SKM-1 treated with dmso at 0.1 percent for 144 hours (cell line): ENCODE results near the gene CPSF4.
"Not testable (repeated sequence)": the region's sequence is repeated elsewhere in the genome, so short reads cannot be mapped to it uniquely, and the experiment has no call there.

Source experiments
- DNase-seq: peaks from one replicate; lab custom pipeline; 2025; ENCODE audit not compliant: unreplicated experiment; lab: John Stamatoyannopoulos, UW

Gene CPSF4

DNA sequence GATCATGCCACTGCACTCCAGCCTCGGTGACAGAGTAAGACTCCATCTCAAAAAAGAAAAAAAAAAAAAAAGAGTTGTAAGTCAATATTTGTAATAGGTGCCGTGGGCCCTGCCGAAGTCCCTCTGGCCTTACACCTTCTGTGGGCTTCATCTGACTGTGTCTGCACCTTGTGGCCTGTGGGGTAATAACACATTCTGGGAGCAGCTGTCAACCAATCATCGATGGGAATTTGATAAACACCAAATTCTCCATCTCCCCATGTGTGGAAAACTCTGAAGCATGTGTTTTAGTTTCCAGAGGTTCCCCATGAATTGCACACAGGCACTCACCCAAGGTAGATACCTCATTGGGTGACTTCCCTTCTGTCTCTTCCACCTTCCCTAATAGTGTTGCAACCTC is 50.5 kb downstream of the CPSF4 start:
- DNase-seq = no peak

DNA sequence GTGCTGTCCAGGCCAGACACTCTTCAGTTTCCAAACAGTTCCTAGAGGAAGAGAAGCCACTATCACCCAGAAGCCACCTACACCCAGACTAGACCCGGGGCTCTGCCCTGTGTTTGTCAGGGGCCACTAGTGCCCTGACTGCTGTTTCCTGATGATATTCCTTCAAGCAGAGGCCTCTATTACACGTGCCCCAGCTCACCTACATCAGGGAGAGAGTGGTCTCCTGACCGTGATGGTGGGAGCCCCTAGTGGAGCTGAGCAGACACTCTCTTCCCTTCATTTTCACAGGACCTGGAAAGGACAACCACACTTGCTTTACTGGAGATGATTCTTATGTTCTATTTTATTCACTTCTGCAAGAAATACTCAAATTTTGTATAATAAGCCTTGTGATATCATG is 52.1 kb downstream of the CPSF4 start:
- no peak for DNase-seq

DNA sequence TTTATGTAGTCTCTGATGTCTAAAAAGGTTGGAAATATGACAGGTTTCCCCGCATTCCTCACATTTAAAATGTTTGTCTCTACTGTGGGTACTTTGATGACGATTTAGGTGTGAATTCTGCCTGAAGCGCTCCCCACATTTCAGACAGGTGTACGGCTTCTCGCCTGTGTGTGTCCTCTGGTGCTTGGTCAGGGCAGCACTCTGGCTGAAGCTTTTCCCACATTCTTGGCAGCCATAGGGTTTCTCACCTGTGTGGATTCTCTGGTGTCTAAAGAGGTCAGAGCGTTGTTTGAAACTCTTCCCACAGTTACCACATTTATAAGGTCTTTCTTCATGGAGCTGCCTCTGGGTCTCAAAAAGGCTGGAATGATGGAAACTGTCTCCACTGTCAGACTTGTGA is 55.1 kb downstream of the CPSF4 start:
- no peak for DNase-seq

DNA sequence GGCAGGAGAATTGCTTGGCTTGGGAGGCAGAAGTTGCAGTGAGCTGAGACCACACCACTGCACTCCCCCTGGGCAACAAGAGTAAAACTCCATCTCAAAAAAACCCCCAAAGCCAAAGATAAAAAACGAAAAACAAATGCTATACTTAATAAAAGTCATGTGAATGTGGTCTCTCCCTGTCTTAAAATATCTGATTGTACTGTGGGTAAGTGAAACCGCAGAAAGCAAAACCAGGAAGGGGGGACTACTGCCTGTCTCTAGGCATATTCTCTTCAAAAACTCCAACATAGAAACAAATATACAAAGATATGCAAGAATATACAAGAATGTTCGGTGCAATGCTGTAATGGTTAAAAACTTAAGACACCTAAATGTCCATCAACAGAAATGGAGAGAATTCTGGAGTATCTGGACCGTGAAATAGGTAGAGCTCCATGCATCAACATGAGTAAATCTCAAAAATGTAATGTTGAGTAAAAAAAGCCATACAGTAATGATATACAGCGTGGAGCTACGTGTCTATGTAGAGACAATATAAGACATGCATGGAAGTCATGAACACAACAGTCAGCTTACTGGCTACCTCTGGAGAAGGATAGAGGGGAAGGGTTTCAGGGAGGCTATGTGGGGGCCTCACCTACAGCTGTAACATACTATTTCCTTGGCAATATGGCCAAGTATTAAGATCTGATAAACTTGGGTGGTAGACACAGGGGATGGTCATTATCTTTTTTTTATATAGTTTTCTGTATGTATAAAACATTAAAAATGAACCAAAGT is 59.2 kb downstream of the CPSF4 start:
- no peak for DNase-seq

DNA sequence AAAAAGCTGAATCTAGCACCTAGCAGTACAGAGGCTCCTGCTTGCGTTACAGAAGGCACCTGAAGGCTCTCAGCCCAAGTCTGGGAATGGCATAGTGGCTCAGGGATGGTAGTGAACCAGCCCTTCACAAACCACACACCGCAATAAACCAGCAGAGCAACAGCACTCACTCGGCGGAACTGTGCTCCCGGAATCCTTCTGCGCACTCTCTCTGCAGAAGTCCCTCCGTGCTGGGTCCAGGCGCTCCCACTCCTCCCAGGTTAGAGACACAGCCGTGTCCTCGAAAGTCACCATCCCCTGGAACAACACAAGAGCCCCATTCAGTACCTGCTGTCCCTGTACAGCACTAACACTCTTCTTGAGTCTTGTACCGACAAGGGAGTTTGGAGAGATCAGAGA is 59.8 kb downstream of the CPSF4 start:
- DNase-seq = no peak

DNA sequence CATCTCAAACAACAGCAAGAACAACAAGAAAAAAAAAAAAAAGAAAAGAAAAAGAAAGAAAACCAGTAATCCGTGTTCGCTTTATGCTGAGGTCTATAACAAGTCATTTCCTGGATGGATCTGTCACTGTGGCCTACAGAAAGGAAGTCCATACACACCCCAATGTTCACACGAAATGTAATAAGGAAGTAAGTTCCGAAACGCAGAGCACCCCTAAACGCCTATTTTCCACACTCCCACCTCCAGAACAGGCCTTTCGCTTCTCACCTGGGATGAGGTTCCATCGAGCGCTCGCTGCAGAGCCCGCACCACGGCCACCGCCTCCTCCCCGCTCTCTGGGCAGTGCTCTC is 60.6 kb downstream of the CPSF4 start:
- no peak for DNase-seq

DNA sequence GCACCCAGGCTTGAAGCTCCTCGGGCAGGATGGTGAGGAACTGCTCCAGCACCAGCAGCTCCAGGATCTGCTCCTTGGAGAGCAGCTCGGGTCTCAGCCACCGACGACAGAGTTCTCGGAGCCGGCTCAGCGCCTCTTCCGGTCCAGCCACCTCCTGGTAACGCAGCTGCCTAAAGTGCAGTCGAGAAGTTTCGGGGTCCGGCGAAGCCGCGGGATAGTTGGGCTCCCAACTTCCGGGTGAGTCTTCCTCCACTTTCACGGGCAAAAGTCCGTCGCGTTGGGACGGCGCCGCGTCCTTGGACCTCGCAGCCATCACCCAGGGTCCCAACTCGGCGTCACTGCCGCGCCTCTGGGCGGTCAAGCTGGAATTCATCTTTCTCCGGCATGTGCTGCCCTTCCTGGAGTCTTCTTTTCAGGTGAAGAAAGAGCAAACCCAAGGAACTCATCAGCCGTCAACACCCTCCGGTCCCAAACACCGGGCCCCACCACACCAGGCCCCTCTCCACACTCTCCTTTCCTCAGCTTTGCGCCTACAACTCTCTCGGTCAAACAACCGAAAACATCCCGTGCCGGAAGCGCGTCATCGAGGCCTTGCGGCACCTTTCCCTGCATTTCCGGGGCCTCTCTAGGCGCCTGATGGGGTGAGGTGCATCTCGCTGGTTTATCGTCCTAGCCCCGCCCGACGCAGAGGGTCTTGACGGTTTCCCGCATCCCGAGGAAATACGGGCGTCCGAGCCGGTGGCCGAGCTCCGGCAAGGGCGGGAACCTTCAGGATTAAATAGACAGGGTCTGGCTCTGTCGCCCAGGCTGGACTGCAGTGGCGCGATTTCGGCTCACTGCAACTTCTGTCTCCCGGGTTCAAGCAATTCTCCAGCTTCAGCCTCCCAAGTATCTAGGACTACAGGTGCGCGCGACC is 61.2 kb downstream of the CPSF4 start, which contains the start of gene ZNF394:
TSS of gene ZNF394 (minus strand) at position 561 of the 916 bp plus-strand sequence. CDS start at position 373, 188 bp downstream.
- peak; percentile 85 for DNase-seq

DNA sequence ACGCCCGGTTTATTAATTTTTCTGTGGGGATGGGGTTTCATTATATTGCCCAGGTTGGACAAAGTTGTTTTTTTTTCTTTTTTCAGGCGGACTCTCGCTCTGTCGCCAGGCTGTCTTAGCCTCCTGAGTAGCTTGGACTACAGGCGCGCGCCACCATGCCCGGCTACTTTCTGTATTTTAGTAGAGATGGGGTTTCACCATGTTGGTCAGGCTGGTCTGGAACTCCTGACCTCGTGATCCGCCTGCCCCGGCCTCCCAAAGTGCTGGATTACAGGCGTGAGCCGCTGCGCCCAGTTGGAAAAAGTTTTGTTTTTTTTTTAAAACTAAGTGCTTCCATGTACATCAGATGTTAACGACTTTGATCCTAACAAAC is 61.9 kb downstream of the CPSF4 start:
- DNase-seq = no peak

DNA sequence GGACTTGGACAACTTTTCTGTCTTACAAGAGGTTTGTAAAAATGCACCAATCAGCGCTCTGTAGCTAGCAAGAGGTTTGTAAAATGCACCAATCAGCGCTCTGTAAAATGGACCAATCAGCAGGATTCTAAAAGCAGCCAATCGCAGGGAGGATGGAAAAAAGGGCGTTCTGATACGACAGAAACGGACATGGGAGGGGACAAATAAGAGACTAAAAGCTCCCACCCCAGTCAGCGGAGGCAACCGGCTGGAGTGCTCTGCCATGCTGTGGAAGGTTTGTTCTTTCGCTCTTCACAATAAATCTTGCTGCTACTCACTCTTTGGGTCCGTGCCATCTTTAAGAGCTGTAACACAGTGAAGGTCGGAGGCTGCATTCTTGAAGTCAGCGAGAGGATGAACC is 62.5 kb downstream of the CPSF4 start:
- DNase-seq = not testable (repeated sequence)

DNA sequence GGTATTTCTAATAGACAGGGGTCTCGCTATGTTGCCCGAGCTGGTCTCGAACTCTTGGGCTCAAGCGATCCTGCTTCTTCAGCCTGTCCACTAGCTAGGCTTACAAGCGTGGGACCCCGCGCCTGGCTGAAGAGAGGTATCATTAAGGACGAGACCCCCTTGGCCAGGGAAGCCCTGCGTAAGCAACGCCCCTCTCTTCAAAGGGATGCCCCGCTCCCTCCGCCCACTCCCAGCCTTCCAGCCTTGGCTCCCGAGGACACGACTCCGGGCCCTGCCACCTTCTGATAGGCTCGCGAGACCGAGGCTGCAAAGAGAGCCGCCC is 65.5 kb downstream of the CPSF4 start:
- no peak for DNase-seq

DNA sequence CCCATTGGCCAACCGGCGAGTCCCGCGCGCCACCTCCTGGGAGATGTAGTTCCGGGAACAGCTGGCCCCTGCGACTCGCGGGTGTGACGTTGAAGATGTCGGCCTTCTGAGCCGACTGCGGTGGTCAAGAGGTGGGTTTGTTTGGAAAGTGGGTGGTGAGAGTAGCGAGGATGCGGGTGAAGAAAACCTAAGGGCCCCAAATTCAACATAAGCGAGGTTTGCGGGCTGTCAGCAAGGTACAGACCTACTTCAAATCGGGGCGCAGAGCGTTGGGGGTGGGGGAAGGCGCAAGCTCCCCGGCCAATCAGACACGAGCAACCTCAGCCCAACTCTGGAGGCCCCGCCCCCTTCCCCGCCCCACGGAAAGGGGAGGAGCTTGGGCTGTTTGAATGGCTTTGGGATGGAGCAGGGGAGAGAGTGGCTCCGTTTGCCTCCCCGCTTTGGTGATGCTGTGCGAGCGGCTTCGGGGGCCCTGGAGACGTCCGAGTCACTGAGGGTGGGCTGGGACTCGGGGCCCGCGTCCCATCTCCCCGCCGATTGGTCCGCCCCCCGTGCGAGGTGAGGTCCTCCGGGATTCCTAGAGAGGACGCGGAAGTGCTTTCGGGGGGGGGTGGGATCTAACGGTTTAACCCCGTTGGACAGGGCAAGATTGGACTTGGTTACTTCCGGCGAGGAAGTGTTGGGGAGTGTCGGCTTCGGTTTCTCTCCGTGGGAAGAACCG is 66.0 kb downstream of the CPSF4 start, which contains the start of gene ZKSCAN5:
TSS of gene ZKSCAN5 (plus strand) at position 60 of the 721 bp plus-strand sequence. CDS start 1,383 bp downstream, outside the sequence.
- DNase-seq = peak; percentile 94

DNA sequence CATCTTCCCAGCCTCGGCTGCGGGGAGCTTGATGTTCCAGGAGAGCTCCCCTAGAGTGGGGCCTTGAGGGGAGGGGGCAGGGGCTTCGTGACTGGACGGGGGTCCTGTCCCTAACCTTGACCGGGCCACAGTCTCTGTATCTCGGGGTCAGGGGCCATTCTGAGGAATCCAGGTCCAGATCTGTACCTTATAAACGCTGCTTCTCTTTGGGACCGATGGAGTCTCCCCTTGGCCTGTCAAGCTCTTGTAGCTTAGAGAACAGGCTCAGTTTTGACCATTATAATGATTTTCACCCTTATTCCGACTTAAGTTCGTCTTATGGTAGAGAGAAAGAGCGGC is 66.5 kb downstream of the CPSF4 start:
- no peak for DNase-seq
